Endothelial cell of umbilical vein (primary cell): ENCODE results near the gene SLITRK2. TPM values are rescaled to one million over a fixed set of nuclear protein-coding genes. Genes with fewer than 3 reads are reported as not detected.

ENCODE experiments used
- BruUV-seq: library from RNA; stranded (reverse); fragments of 400-500 nt; replicated peaks from 2 replicates; lab custom pipeline; 2021; lab: Mats Ljungman, UMichigan
- CTCF ChIA-PET: fragments of 300-600, 350-600 bp; sonication (Branson Sonifier 250); formaldehyde crosslinking; loops from one replicate; lab custom pipeline; 2021; ENCODE audit warnings: antibody characterized with exemption, inconsistent platforms; lab: Charles Lee
- POLR2A ChIA-PET: fragments of 300-600, 350-600 bp; sonication (Branson Sonifier 250); formaldehyde crosslinking; loops from one replicate; lab custom pipeline; 2021; ENCODE audit warnings: antibody characterized with exemption, inconsistent platforms; lab: Charles Lee
- DNase-seq: peaks from one replicate; pipeline ENCODE4 v3.0.0-alpha.2; 2011; ENCODE audit warnings: low read depth, low spot score
- FAIRE-seq: peaks from 2 replicates; lab custom pipeline; 2011; peaks lifted over from hg19 to GRCh38; lab: Jason Lieb, UNC
- H2AFZ ChIP-seq: 2 replicates; pipeline ENCODE4 v1.6.0; 2012; ENCODE audit warnings: low read depth, low read length, control low read depth, inconsistent platforms
- H3K27ac ChIP-seq: 2 replicates; pipeline ENCODE4 v1.5.1; 2011; ENCODE audit warnings: low read depth, mild to moderate bottlenecking, control low read depth, low read length, moderate library complexity; ENCODE audit not compliant: insufficient read depth
- H3K27me3 ChIP-seq, 2 experiments: 2 replicates each; pipeline versions ENCODE4 v1.6.0 to v1.6.1; 2011; ENCODE audit warnings: low read length in 2 of 2, mixed read lengths in 1 of 2; ENCODE audit not compliant: control insufficient read depth in 2 of 2, insufficient read depth in 2 of 2
- H3K36me3 ChIP-seq, 2 experiments: 2 replicates in 1 of 2; 3 replicates in 1 of 2; pipeline ENCODE4 v1.5.1; 2011; ENCODE audit warnings: low read length in 2 of 2, mild to moderate bottlenecking in 1 of 2, moderate library complexity in 1 of 2; ENCODE audit not compliant: control insufficient read depth in 2 of 2, insufficient read depth in 2 of 2; ENCODE audit errors: extremely low read depth in 1 of 2
- H3K4me1 ChIP-seq: 3 replicates; pipeline ENCODE4 v1.5.1; 2011; ENCODE audit warnings: mild to moderate bottlenecking, low read length; ENCODE audit not compliant: control insufficient read depth, insufficient read depth; ENCODE audit errors: extremely low read depth
- H3K4me2 ChIP-seq: 2 replicates; pipeline ENCODE4 v1.6.1; 2011; ENCODE audit warnings: low read length, control low read depth, mixed read lengths; ENCODE audit not compliant: insufficient read depth
- H3K4me3 ChIP-seq, 3 experiments: fragments of 200-600 bp in 1 of 3; sonication (generic), shearing (Covaris generic) in 1 of 3; replicated peaks in 1 of 3; 2 replicates each; pipeline ENCODE4 v1.5.1; 2011 to 2016; ENCODE audit warnings: control low read depth in 3 of 3, low read length in 3 of 3, mild to moderate bottlenecking in 2 of 3, inconsistent platforms in 1 of 3, low read depth in 1 of 3, moderate library complexity in 1 of 3; ENCODE audit not compliant: insufficient read depth in 1 of 3
- H3K79me2 ChIP-seq: 2 replicates; pipeline ENCODE4 v1.6.0; 2012; ENCODE audit warnings: low read length, inconsistent platforms; ENCODE audit not compliant: control insufficient read depth, insufficient read depth
- H3K9ac ChIP-seq: replicated peaks from 2 replicates; pipeline ENCODE3; 2011; ENCODE audit warnings: low read length, control low read depth; ENCODE audit not compliant: insufficient read depth; ENCODE audit errors: extremely low read depth
- H3K9me1 ChIP-seq: replicated peaks from 3 replicates; pipeline ENCODE4 v1.6.0; 2011; ENCODE audit warnings: mild to moderate bottlenecking, low read length; ENCODE audit not compliant: control insufficient read depth, insufficient read depth; ENCODE audit errors: extremely low read depth
- H3K9me3 ChIP-seq: replicated peaks from 2 replicates; pipeline ENCODE4 v1.5.1; 2012; ENCODE audit warnings: low read length, inconsistent platforms; ENCODE audit not compliant: control insufficient read depth, insufficient read depth
- H4K20me1 ChIP-seq: replicated peaks from 2 replicates; pipeline ENCODE3; 2011; ENCODE audit warnings: mild to moderate bottlenecking, low read length; ENCODE audit not compliant: control insufficient read depth, insufficient read depth; ENCODE audit errors: extremely low read depth
- EZH2 ChIP-seq: IDR thresholded peaks from 2 replicates; pipeline ENCODE4 v1.6.1; 2012; ENCODE audit warnings: borderline replicate concordance, low read depth, mild to moderate bottlenecking, moderate library complexity, low read length, inconsistent platforms; ENCODE audit not compliant: severe bottlenecking
- FOS ChIP-seq: IDR thresholded peaks from 2 replicates; pipeline ENCODE4 v1.6.1; 2011; ENCODE audit warnings: mild to moderate bottlenecking, low read length, moderate library complexity, borderline replicate concordance; ENCODE audit not compliant: insufficient read depth
- GATA2 ChIP-seq: IDR thresholded peaks from 2 replicates; pipeline ENCODE4 v1.7.0; 2011; ENCODE audit warnings: low read depth, mild to moderate bottlenecking, moderate library complexity, mixed read lengths, low read length; ENCODE audit not compliant: insufficient read length, insufficient read depth
- JUN ChIP-seq: IDR thresholded peaks from 2 replicates; pipeline ENCODE4 v1.6.1; 2011; ENCODE audit warnings: borderline replicate concordance, low read depth; ENCODE audit not compliant: insufficient read length, insufficient read depth
- MYC ChIP-seq: IDR thresholded peaks from one replicate; pipeline ENCODE4 v1.6.1; 2011; ENCODE audit warnings: mild to moderate bottlenecking, low read depth, low read length
- POLR2A ChIP-seq: IDR thresholded peaks from 2 replicates; pipeline ENCODE4 v1.6.1; 2012; ENCODE audit warnings: low read depth, mild to moderate bottlenecking, control low read depth, low read length
- POLR2AphosphoS5 ChIP-seq: IDR thresholded peaks from 2 replicates; pipeline ENCODE4 v1.6.1; 2012; ENCODE audit warnings: low read depth, mild to moderate bottlenecking, control low read depth, low read length, moderate library complexity; ENCODE audit not compliant: insufficient read depth
- dilution Hi-C: fragments of 300-500 bp; cut with MboI; formaldehyde crosslinking; loops from one replicate; pipeline ENCODE4 v1.15.0; 2019; ENCODE audit warnings: low sequenced_read_pairs; ENCODE audit not compliant: extremely low pct_ligation_motif_present
- intact Hi-C: fragments of 100-400 bp; cut with micrococcal nuclease; formaldehyde crosslinking; loops from one replicate; pipeline ENCODE4 v1.10.0; 2022
- polyA plus RNA-seq, 4 experiments: library from polyadenylated mRNA; depleted of rRNA in 3 of 4; stranded (reverse) in 3 of 4; unstranded in 1 of 4; fragments of >200 nt; gene quantifications; 2 replicates each; pipeline versions ENCODE4 v1.2.1 to v1.2.3, GENCODE V29; 2011 to 2012; ENCODE audit warnings: missing spikeins in 1 of 4
- total RNA-seq: library from RNA; stranded (reverse); gene quantifications from 2 replicates; pipeline ENCODE4 v1.2.3, GENCODE V29; 2021
- TF ChIP-seq, protein P1 (sequence below), 2 donors: IDR thresholded peaks; 1 replicate in 1 of 2; 2 replicates in 1 of 2; pipeline ENCODE4 v1.5.1; 2011; ENCODE audit warnings: low read length in 2 of 2, mild to moderate bottlenecking in 2 of 2, moderate library complexity in 2 of 2, control low read depth in 1 of 2, inconsistent platforms in 1 of 2, low read depth in 1 of 2; ENCODE audit not compliant: insufficient read depth in 1 of 2; ENCODE audit errors: extremely low read depth in 1 of 2
- TF ChIP-seq, protein P2 (sequence below): IDR thresholded peaks from 2 replicates; pipeline ENCODE4 v1.6.1; 2011; ENCODE audit not compliant: insufficient read depth, insufficient read length

SLITRK2 gene
- total and polyA plus RNA-seq, 2 donors (not counting 3 experiments of a cell fraction or from before 2014, with no cell fraction given), result not detected

DNA sequence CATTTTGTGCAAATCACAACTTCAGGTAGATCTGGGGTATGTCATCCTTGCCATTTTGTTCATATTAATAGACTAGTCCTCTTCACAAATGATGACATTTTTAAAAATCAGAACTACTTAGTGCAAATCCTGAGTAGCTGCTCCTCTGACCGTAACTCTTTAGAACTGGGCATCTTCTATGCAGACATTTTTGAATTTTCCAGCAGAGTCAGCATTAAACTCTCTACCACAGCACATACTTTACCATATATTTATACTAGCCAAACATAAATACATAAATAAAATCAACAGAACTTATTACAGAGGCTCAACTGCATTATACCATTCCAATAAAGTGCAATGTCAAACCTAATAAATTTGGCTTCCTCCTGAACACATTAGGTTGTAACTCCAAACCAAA lies 4.5 kb upstream of the SLITRK2 start:
- ChIA-PET CTCF (no interaction called here), POLR2A (no interaction called here)
- Histone ChIP-seq H3K27me3 (no peaks in the 10 kb centered on the region), H3K9ac (no peak overlapping the region), H3K79me2 (no peaks in the 10 kb centered on the region), H3K4me3 (no peak overlapping the region), H2AFZ (no peak overlapping the region), H4K20me1 (no peaks in the 10 kb centered on the region), H3K4me2 (no peak overlapping the region), H3K9me1 (no peaks in the 10 kb centered on the region), H3K4me1 (no peaks in the 10 kb centered on the region), H3K9me3 (no peaks in the 10 kb centered on the region), H3K36me3 (no peaks in the 10 kb centered on the region), H3K27ac (no peak overlapping the region)
- DNase-seq (no peak), FAIRE-seq (no peak)
- dilution Hi-C loops, result no loop called here
- BruUV-seq, result no TSS peak
- intact Hi-C loops, result no loop called here
- no peak for TF ChIP-seq MYC
- TF ChIP-seq, protein P1, sequence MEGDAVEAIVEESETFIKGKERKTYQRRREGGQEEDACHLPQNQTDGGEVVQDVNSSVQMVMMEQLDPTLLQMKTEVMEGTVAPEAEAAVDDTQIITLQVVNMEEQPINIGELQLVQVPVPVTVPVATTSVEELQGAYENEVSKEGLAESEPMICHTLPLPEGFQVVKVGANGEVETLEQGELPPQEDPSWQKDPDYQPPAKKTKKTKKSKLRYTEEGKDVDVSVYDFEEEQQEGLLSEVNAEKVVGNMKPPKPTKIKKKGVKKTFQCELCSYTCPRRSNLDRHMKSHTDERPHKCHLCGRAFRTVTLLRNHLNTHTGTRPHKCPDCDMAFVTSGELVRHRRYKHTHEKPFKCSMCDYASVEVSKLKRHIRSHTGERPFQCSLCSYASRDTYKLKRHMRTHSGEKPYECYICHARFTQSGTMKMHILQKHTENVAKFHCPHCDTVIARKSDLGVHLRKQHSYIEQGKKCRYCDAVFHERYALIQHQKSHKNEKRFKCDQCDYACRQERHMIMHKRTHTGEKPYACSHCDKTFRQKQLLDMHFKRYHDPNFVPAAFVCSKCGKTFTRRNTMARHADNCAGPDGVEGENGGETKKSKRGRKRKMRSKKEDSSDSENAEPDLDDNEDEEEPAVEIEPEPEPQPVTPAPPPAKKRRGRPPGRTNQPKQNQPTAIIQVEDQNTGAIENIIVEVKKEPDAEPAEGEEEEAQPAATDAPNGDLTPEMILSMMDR (IDR thresholded peaks at IDR 0.05; ENCODE audit: extremely low read depth in 1 of 2, insufficient read depth in 1 of 2, low read depth in 1 of 2, low read length in 2 of 2), result no peak
- no peak for TF ChIP-seq POLR2A
- TF ChIP-seq, protein P2, sequence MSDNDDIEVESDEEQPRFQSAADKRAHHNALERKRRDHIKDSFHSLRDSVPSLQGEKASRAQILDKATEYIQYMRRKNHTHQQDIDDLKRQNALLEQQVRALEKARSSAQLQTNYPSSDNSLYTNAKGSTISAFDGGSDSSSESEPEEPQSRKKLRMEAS, result no peak
- no peak for TF ChIP-seq FOS
- TF ChIP-seq POLR2AphosphoS5, result no peak
- TF ChIP-seq EZH2, result no peak
- TF ChIP-seq JUN, result no peak
- no peak for TF ChIP-seq GATA2
